HG03060 (cell line): ENCODE data around the gene ZNF550.

ENCODE experiments used
- ATAC-seq: cut with Tn5 transposase; IDR thresholded peaks from one replicate; pipeline ENCODE4 v1.9.1; 2021; ENCODE audit warnings: low read depth, moderate number of reproducible peaks; ENCODE audit not compliant: unreplicated experiment

The ZNF550 gene

DNA sequence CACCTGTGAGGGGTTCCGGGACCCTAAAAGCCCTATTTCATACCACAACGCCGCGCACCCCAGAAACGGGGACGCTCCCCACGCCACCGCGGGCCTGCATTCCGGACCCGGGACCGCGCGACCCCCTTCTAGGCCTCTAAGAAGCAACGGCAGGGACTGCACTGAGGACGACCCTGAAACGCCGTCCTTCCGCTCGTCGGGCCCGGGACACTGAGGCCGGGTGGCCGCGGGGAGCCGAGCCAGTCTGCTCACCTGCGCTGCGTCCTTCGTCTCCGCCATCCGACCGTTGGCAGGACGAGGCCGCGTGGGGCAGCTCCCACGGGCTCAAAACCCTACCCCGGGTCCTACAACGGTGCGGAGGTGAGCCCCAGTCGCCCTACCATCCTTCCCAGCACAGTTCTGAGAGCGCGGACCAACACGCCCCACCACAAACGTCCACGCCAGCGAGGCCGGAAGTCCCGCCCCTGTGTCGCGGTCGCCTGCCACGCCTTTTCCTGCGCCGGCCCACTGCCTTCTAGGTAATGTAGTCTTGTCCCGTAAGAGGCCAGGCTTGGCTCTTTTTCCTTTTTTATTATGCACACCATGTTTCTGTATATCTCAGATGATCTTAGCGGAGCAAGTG lies at the start of gene ZNF550:
Gene ZNF550, minus strand, starts transcription at position 460 of the 622 bp plus-strand sequence. Its CDS starts 181 bp downstream, at position 279.
- peak; percentile 71 for ATAC-seq

DNA sequence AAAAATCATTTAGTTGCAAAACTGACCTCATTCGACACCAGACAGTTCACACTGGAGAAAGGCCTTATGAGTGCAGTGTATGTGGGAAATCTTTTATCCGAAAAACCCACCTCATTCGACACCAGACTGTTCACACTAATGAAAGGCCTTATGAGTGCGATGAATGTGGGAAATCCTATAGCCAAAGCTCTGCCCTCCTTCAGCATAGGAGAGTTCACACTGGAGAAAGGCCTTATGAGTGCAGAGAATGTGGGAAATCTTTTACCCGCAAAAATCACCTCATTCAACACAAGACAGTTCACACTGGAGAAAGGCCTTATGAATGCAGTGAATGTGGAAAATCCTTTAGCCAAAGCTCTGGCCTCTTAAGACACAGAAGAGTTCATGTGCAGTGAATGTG lies 47.3 kb upstream of the ZNF550 start:
- no peak for ATAC-seq

DNA sequence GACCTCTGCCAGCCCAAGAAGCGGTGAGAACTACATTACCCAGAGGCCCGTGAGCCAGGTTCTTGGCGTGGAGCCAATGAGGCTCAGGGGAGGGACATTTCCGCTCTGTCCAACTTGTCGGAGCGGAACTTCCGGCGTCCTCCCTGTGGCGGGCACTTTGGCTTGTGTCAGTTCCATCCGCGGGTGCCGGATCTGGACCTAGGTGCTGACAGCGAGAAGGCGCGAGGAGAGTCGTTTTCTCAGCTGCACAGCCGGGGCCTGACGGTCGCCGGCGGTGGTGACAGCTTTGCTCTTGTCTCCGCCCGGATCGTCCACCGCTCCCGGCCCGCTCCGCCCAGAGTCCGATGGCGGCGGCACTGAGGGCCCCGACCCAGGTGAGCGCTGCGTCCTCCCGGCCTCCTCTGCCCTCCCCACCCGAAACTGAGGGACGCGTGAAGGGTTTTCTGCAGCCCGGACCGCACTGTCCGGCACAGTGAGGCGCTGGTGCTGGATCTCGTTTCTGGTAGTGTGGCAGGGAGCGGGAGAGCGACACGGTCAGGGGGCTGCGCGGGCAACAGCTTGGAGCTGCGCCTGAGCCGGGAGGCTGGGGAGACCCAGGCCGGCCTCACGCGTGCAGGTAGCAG lies 40.2 kb upstream of the ZNF550 start, which contains the start of gene ZNF530:
Gene ZNF530, plus strand, starts transcription at position 125 of the 623 bp plus-strand sequence. CDS start 4,461 bp downstream, outside the sequence.
- ATAC-seq: no peak

DNA sequence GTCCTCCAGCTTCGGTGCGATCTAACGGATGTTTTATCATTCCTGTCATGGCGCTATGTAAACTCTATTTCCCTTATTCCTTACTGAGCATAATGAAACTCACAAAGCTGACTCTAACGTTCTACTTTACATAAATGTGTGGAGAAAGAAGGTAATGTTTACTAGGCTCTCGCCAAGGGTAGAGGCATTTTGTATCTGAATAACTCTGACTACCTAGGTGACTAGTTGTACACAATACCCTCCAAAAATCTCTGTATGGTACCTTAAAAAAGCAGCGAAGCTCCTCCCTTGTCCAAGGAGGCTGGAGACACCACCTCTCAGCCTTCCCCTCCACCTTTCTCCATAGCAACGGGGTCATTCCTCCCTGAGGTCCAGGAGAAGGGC lies 39.7 kb upstream of the ZNF550 start:
- ATAC-seq: no peak

DNA sequence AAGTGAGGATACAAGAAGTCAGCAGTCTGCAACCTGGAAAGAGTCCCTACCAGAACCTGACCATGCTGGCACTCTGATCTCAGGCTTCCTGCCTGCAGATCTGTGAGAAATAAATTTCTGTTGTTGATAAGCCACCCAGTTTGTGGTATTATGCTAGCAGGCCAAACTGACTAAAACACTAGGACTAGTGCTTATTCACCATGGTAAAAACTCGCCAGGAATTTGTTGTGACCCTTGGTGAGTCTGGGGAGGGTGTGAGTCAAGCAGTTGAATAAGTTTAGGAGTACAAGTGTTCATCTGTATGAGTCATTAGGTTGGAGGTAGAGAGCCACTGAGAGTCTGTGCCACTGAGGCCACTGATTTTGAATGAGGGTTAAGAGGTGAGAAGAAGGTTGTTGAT lies 27.9 kb upstream of the ZNF550 start:
- ATAC-seq: no peak

DNA sequence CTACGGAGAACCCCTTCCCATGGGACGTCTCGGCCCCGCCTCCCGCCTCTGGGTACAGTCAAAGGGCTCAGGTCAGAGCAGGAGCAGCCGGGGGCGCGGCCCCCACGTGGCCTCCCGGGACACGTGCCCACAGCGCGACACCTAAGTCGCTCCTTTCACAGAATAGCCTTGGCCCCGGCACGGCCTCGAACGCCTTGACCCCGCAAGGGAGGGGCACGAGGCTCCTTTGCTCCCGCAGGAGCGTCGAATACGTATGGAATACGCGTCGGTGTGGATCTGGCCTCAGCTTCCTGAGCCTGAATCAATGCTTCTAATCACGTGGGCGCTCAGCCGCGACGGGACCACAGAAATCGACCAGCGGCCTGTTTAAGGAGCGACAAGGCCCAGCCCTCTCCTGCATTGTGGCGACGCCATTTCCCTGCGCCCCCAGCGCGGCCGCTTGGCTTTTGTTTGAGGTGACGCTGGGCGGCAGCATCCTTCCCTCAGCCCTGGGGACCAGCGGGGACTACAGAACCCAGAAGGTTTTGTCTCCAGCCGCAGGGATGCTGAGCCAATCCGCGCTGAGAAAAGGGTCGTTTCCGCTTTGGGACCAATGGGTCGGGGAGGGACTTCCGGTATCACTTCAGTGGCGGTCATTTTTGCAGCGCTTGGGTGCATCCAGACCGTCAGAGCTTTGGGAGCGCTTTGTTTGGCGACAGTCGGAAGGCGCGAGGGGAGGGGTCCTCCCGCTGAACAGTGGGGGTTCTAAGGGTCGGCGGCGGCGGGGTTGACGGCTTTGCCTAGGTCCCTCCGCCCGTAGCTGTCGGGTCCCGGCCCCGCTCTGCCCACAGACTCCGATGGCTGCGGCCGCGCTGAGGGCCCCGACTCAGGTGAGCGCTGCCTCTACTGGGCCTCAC lies 24.1 kb upstream of the ZNF550 start, which contains the start of gene ZIK1:
Gene ZIK1, plus strand, starts transcription at position 625 of the 896 bp plus-strand sequence. Its CDS starts 212 bp downstream, at position 837.
- ATAC-seq: no peak

DNA sequence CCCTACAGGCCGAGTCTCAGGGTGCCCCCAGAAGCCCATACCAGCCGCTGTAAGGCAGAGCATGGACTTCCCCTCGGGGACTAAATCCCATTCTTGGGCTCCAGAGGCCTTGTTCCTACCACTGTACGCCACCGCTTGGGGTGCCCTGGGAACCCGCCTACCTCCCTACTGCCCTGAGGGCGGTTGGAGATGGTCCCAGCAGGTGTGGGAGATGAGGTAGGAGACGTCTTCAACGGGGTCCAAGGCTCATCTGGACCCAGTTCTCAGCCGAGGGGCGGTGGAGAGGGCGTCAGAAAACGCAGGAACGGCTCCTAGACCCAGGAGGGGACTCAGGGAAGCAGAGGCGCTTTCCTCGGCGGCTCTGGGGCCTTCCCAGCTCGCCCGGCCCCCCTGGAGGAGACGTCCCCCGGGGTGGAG lies 23.4 kb upstream of the ZNF550 start:
- no peak for ATAC-seq

DNA sequence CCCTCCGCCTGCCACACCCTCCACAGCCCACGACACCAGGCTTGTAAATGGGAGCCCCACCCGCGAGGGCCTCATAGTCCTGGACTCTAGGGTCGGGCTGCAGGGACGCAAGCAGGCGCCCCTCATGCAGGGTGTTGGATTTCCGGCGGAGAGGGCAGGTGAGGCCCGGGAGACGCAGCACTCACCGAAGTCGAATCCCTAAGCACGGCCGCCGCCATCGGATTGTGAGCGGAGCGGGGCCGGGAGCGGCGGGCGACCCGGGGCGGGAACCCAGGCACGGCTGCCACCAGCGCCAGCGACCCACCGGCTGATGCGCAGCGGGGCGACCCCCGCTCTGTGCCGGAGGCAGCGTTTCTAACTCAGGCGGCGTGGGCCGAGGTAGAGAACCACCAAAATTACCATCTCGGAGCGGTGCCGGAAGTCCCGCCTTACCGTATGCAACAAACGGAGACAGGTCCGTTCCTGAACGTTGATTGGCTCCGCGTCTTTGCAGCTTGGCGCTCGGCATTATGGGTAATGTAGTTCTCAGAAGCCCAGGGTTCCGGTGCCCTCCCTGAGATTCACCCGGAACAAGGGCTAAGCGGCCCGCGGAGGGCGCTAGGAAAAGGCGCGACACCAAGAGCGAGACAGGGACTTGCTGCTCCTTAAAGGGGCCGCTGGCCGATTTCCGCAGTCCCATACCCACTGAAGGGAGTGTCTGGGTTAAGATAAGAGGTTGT lies 19.0 kb upstream of the ZNF550 start, which contains the start of gene ZNF416:
Gene ZNF416, minus strand, starts transcription at position 425 of the 719 bp plus-strand sequence. Its CDS starts 207 bp downstream, at position 218.
- peak; percentile 91 for ATAC-seq

DNA sequence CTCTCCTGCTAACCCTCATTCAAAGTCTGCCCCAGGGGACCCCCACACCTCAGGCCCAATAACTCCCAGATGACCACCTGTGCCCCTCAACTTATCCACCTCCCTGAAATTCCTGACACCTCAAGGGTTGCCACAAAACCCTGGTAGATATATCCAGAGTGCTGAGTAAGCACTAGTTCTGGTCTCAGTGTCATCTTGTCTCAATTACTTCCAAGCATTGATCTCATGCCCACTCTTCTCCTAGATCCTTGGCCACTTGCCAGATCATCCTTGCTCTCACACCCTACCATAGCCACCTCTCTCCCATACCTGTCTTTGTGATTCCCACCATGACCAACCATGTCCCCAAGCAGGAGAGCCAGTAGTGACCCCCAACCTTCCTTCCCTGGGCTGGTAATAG lies 17.0 kb upstream of the ZNF550 start:
- ATAC-seq: no peak

DNA sequence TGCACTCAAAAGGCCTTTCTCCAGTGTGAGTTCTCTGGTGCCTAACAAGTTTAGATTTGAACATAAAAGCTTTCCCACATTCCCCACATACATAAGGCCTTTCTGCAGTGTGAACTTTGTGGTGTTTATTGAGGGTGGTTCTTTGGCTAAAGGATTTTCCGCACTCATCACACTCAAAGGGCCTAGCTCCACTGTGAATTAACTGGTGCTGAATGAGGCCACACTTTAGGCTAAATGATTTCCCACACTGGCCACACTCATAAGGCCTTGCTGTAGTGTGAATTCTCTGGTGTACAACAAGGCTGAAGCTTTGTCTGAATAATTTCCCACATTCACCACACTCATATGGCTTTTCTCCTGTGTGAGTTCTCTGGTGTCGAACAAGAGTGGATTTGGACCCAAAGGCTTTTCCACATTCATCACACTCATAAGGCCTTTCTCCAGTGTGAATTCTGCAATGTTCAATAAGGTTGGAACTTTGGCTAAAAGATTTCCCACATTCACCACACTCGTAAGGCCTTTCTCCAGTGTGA lies 12.8 kb upstream of the ZNF550 start:
- no peak for ATAC-seq

DNA sequence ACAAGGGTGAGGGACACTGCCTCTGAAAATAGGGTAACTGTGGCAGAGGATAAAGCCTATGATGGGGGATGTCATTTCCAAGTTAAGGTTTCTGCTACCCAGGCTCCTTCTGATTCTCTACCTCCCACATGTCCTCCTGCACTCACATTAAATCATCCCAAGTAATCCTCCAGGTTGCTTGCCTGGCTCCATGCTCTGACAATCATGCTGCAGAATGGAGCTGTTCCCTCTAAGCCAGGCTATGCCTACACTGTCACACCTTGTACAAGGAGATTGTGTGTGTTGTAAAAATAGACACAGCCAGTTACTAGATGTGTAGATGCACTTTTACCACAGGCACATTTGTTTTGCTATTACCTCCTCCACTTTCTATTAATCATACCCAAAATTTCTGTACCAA lies 11.0 kb upstream of the ZNF550 start:
- ATAC-seq: no peak

DNA sequence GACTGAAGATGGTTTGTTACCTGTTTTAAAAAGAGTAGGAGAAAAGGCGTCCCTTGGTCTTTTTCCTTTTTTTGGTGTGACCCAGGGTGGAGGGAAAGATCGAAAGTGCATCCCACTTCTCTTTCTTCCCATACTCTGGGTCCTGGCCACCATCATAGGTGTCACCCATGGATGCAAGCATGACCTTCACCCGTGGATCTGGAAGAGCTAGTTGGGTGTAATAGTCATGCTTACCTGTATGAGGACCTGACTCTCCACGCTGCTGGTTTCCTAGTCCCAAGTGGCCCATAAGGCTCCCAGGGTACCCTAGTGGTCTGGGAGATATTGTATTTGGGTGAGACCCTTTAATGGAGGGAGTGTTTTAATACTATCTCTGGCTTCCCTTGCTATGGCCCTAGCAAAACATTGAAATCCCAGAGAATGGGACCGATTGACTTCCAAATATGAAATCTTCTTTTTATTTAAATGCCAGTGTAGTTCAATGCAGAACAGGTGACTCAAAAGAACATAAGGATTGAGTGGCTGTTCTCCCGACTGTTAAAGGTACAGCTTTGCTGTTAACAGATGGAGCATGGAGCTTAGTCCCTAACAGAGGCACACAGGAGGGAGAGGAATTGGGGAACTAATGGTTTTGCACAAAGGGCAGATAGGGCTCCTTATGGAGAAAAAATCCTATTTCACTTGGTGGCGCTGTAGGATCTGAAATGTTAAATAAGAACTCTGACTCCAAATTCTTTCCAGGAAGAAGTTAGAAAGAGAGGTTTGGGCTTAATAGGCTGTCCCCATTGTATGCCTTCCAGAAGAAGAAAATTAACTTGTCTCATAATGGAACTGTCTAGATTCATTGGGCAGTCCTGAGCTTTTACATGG lies 7.0 kb upstream of the ZNF550 start:
- ATAC-seq: no peak

DNA sequence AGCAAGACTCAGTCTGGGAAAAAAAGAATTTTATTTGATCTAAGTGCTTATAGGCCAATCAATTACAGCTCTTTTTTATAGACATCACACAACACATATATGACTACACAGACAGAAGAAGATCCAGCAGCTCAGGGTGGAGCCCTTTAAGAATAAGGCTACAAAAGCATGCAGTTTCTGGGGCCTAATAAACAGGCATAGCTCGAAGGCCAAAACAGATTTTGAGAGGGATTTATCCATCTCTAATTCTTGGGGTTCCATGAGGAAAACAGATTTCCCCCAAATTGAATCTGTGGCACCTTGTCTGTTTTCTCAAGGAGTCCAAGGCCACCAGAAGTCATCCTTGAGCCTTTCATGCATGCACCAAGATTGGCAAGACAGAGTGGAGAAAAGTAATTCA lies 3.9 kb upstream of the ZNF550 start:
- no peak for ATAC-seq

DNA sequence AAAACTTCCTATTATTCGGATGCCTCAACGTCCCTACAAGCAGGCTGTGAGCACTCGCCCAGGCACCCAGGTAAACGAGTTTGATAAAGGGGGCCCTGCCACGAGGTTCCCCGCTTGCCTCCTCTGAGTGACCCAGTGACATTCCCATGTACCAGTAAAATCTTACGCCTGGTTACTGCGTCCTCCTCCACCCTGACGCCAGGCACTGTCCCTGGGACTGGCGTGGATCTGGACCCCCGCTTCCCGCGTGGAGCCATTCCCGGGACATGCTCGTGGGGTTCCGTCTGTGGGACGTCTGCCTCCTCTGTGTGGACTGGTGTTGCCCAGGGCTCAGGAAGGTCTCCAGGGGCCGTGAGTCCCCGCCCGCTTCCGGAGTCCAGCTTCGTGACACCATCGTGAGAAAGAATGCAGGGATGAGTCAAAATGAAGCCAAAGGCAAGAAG lies 407 bp upstream of the ZNF550 start:
- no peak for ATAC-seq

DNA sequence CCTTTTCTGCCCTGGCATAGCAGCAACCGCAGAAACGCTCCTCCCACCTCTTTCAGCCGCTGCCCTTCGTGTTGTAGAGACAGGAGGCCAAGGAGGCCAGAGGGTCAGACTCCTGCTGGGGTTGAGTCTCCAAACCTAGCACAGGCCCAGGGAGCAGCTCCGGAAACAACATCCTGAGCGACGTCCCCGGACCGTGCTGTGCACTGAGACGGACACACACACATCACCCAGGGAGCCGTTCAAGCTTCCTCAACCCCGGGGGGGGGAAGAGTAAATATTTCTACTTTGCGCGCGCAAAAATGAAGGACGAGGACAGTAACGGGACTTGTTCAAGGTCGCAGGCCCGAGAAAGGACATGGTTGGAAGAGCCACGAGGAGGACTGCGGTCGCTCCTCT lies 657 bp downstream of the ZNF550 start:
- no peak for ATAC-seq

DNA sequence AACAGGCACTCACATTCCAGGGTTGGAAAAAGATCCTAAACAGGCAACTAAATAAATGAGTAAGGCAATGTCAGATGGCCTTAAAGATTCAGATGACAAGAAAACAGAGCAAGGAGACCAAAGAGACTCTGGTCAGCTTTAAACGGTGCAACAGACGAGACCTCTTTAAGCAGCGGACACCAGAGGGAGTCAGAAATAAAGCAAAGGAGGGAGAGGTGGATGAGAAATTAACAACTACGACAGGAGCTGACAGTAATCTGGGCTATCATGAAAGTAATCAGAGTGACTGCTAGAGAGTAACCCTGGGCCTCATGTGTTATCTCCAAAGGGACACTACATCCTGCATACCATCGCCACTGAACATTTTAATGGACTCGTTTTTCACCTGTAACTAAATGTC lies 1.1 kb downstream of the ZNF550 start:
- no peak for ATAC-seq

DNA sequence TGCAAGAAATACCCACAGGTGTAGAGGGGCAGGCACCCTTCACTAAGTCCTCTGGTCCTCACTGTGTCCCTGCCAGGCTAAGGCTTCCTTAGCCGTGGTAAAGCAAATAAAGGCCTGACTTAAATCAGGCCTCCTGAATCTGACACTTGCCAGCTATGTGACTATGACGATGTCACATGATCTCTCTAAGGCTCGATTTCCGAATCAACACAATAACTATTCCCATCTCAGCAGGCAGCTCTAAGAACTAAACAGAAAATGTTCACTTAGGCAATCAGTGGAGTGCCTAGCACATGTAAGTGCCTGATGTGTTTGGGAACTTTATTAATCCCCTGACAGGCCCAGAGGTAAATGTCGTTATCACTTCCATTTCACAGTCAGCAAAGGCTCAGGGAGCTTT lies 2.0 kb downstream of the ZNF550 start:
- no peak for ATAC-seq

DNA sequence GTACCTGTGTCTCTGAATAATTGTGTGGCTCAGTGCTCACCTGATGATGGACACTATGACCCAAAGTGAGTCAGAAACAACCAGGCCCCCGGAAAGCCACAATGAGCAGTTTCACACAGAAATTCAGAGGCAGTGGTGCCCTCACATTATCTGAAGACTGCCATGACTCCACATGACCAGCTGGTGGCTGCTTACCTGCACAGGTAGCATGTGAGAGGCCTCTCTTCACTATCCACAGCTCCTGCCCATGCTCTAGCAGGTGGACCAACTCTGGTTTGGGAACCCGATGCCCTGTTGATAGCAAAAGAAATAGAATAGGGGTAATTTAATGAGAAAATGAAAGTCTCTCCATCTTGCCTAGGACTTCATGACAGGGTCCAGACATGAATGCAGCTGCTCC lies 7.2 kb downstream of the ZNF550 start:
- ATAC-seq: no peak

DNA sequence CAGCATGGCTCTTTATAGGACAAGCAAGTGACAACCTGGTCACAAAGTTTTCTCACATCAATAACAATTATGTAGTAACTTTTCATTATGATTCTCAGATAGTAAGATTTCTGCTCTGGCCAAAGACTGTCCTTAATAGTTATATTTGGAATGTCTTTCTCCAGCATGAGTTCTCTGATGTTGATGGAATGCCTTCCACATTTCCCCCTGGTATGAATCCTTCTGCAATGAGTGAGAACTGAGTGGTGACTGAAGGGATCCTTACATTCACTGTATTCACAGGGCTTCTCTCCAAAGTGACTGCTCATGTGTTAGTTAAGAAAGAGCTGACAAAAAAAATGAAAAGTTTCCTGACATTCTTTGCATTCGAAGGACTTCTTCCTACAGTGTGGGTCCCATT lies 13.2 kb downstream of the ZNF550 start:
- ATAC-seq: no peak
